ENCODE results near the gene CRYBA2.

CRYBA2 gene

GRCh38 chr2:218998414-218999002, 5.3 kb upstream of the CRYBA2 start:
- Mint-ChIP-seq H3K4me3 (no peak overlapping the region), H3K27me3 (ENCODE audit: low read depth) (peaks cover 81% of the 10 kb centered on the region), H3K4me1 (ENCODE audit: low read depth) (peaks cover 4% of the 10 kb centered on the region), H3K27ac (no peak overlapping the region), H3K9me3 (no peaks in the 10 kb centered on the region), H3K36me3 (ENCODE audit: low read depth) (no peaks in the 10 kb centered on the region)

- H3K4me1 Mint-ChIP-seq (ENCODE audit: low read depth), result peaks cover 4% of the 10 kb centered on the region
- H3K27me3 Mint-ChIP-seq (ENCODE audit: low read depth), result peaks cover 77% of the 10 kb centered on the region
- H3K36me3 Mint-ChIP-seq (ENCODE audit: low read depth), result no peaks in the 10 kb centered on the region
- no peaks in the 10 kb centered on the region for H3K9me3 Mint-ChIP-seq
- no peak overlapping the region for H3K27ac Mint-ChIP-seq
- H3K4me3 Mint-ChIP-seq, result no peak overlapping the region
Observed at GRCh38 chr2:218997731-218998130, 4.5 kb upstream of the CRYBA2 start.

GRCh38 chr2:218996937-218997336, 3.7 kb upstream of the CRYBA2 start:
- H3K9me3 Mint-ChIP-seq, result no peaks in the 10 kb centered on the region
- H3K4me1 Mint-ChIP-seq (ENCODE audit: low read depth), result peaks cover 4% of the 10 kb centered on the region
- no peaks in the 10 kb centered on the region for H3K36me3 Mint-ChIP-seq (ENCODE audit: low read depth)
- no peak overlapping the region for H3K27ac Mint-ChIP-seq
- no peak overlapping the region for H3K4me3 Mint-ChIP-seq
- H3K27me3 Mint-ChIP-seq (ENCODE audit: low read depth), result peaks cover 77% of the 10 kb centered on the region

GRCh38 chr2:218995972-218996711, 2.9 kb upstream of the CRYBA2 start:
- Mint-ChIP-seq H3K9me3 (no peaks in the 10 kb centered on the region), H3K36me3 (ENCODE audit: low read depth) (no peaks in the 10 kb centered on the region), H3K4me3 (no peak overlapping the region), H3K27ac (no peak overlapping the region), H3K4me1 (ENCODE audit: low read depth) (peaks cover 4% of the 10 kb centered on the region), H3K27me3 (ENCODE audit: low read depth) (peaks cover 82% of the 10 kb centered on the region)

- Mint-ChIP-seq H3K4me3 (no peak overlapping the region), H3K36me3 (ENCODE audit: low read depth) (no peaks in the 10 kb centered on the region), H3K27ac (no peak overlapping the region), H3K27me3 (ENCODE audit: low read depth) (peaks cover 82% of the 10 kb centered on the region), H3K4me1 (ENCODE audit: low read depth) (peaks cover 4% of the 10 kb centered on the region), H3K9me3 (no peaks in the 10 kb centered on the region)
Observed at GRCh38 chr2:218995561-218995960, 2.3 kb upstream of the CRYBA2 start.

GRCh38 chr2:218992703-218993344, 398 bp downstream of the CRYBA2 start:
- H3K4me1 Mint-ChIP-seq (ENCODE audit: low read depth), result peaks cover 4% of the 10 kb centered on the region
- H3K27me3 Mint-ChIP-seq (ENCODE audit: low read depth), result peaks cover 86% of the 10 kb centered on the region
- no peaks in the 10 kb centered on the region for H3K9me3 Mint-ChIP-seq
- H3K27ac Mint-ChIP-seq, result no peak overlapping the region
- no peaks in the 10 kb centered on the region for H3K36me3 Mint-ChIP-seq (ENCODE audit: low read depth)
- H3K4me3 Mint-ChIP-seq, result no peak overlapping the region

GRCh38 chr2:218992196-218992595, 1.0 kb downstream of the CRYBA2 start:
- Mint-ChIP-seq H3K27ac (no peak overlapping the region), H3K36me3 (ENCODE audit: low read depth) (no peaks in the 10 kb centered on the region), H3K4me1 (ENCODE audit: low read depth) (peaks cover 4% of the 10 kb centered on the region), H3K4me3 (no peak overlapping the region), H3K9me3 (no peaks in the 10 kb centered on the region), H3K27me3 (ENCODE audit: low read depth) (peaks cover 89% of the 10 kb centered on the region)

GRCh38 chr2:218991674-218992168, 1.5 kb downstream of the CRYBA2 start:
- peaks cover 4% of the 10 kb centered on the region for H3K4me1 Mint-ChIP-seq (ENCODE audit: low read depth)
- peaks cover 91% of the 10 kb centered on the region for H3K27me3 Mint-ChIP-seq (ENCODE audit: low read depth)

GRCh38 chr2:218990612-218991011, 2.6 kb downstream of the CRYBA2 start:
- Mint-ChIP-seq H3K4me3 (no peak overlapping the region), H3K27me3 (ENCODE audit: low read depth) (peaks cover 94% of the 10 kb centered on the region), H3K9me3 (no peaks in the 10 kb centered on the region), H3K36me3 (ENCODE audit: low read depth) (no peaks in the 10 kb centered on the region), H3K27ac (no peak overlapping the region), H3K4me1 (ENCODE audit: low read depth) (peaks cover 6% of the 10 kb centered on the region)

More at GRCh38 chr2:218991674-218992168, 1.5 kb downstream of the CRYBA2 start:
- Mint-ChIP-seq H3K4me3 (no peak overlapping the region), H3K36me3 (ENCODE audit: low read depth) (no peaks in the 10 kb centered on the region), H3K9me3 (no peaks in the 10 kb centered on the region), H3K27ac (no peak overlapping the region)

GRCh38 chr2:218990052-218990451, 3.2 kb downstream of the CRYBA2 start:
- Mint-ChIP-seq H3K27ac (no peak overlapping the region), H3K36me3 (ENCODE audit: low read depth) (no peaks in the 10 kb centered on the region), H3K9me3 (no peaks in the 10 kb centered on the region), H3K27me3 (ENCODE audit: low read depth) (peaks cover 92% of the 10 kb centered on the region), H3K4me1 (ENCODE audit: low read depth) (peaks cover 3% of the 10 kb centered on the region), H3K4me3 (no peak overlapping the region)

GRCh38 chr2:218988650-218989049, 4.6 kb downstream of the CRYBA2 start:
- peaks cover 83% of the 10 kb centered on the region for H3K27me3 Mint-ChIP-seq (ENCODE audit: low read depth)
- no peaks in the 10 kb centered on the region for H3K9me3 Mint-ChIP-seq
- H3K36me3 Mint-ChIP-seq (ENCODE audit: low read depth), result no peaks in the 10 kb centered on the region
- H3K27ac Mint-ChIP-seq, result no peak overlapping the region
- peaks cover 5% of the 10 kb centered on the region for H3K4me1 Mint-ChIP-seq (ENCODE audit: low read depth)
- H3K4me3 Mint-ChIP-seq, result no peak overlapping the region

- Mint-ChIP-seq H3K27me3 (ENCODE audit: low read depth) (peaks cover 86% of the 10 kb centered on the region), H3K4me1 (ENCODE audit: low read depth) (peaks cover 5% of the 10 kb centered on the region), H3K9me3 (no peaks in the 10 kb centered on the region), H3K4me3 (no peak overlapping the region), H3K36me3 (ENCODE audit: low read depth) (no peaks in the 10 kb centered on the region), H3K27ac (no peak overlapping the region)
Observed at GRCh38 chr2:218988164-218988563, 5.1 kb downstream of the CRYBA2 start.

- no peak overlapping the region for H3K27ac Mint-ChIP-seq
- no peak overlapping the region for H3K4me3 Mint-ChIP-seq
- H3K4me1 Mint-ChIP-seq (ENCODE audit: low read depth), result peaks cover 6% of the 10 kb centered on the region
- no peaks in the 10 kb centered on the region for H3K9me3 Mint-ChIP-seq
- peaks cover 86% of the 10 kb centered on the region for H3K27me3 Mint-ChIP-seq (ENCODE audit: low read depth)
- H3K36me3 Mint-ChIP-seq (ENCODE audit: low read depth), result no peaks in the 10 kb centered on the region
Observed at GRCh38 chr2:218986148-218986761, 7.0 kb downstream of the CRYBA2 start.

GRCh38 chr2:218985325-218986091, 7.7 kb downstream of the CRYBA2 start:
- H3K27me3 Mint-ChIP-seq (ENCODE audit: low read depth), result peaks cover 84% of the 10 kb centered on the region
- no peaks in the 10 kb centered on the region for H3K9me3 Mint-ChIP-seq
- peaks cover 1% of the 10 kb centered on the region for H3K36me3 Mint-ChIP-seq (ENCODE audit: low read depth)
- no peak overlapping the region for H3K4me3 Mint-ChIP-seq
- no peak overlapping the region for H3K27ac Mint-ChIP-seq
- H3K4me1 Mint-ChIP-seq (ENCODE audit: low read depth), result peaks cover 10% of the 10 kb centered on the region
